Measurements from ENCODE around the gene ZBED5.

Gene ZBED5

GRCh38 chr11:10861799-10862198 lies 3.9 kb upstream of the ZBED5 start:
- H3K9me3 ChIP-seq (ENCODE audit: control insufficient read depth in 2 of 2, low read length in 2 of 2), result no peaks in the 10 kb centered on the region
- peaks cover 4 to 8% of the 10 kb centered on the region in 2 donors for H3K4me1 ChIP-seq (ENCODE audit: control insufficient read depth in 2 of 2, insufficient read depth in 2 of 2, low read length in 2 of 2)

GRCh38 chr11:10861047-10861446 lies 3.2 kb upstream of the ZBED5 start:
- H3K27ac ChIP-seq (ENCODE audit: low read depth in 2 of 2, low read length in 2 of 2), result no peak overlapping the region

More at GRCh38 chr11:10861799-10862198, 3.9 kb upstream of the ZBED5 start:
- Histone ChIP-seq H3K4me3 (ENCODE audit: low read length in 2 of 2) (no peak overlapping the region), H3K27me3 (ENCODE audit: control insufficient read depth in 2 of 2, insufficient read depth in 2 of 2, low read length in 2 of 2) (no peaks in the 10 kb centered on the region), H3K27ac (ENCODE audit: low read depth in 2 of 2, low read length in 2 of 2) (no peak overlapping the region), H3K36me3 (ENCODE audit: control insufficient read depth in 2 of 2, insufficient read depth in 2 of 2, low read length in 2 of 2) (no peaks in the 10 kb centered on the region), H3K9ac (ENCODE audit: low read depth in 1 of 2, low read length in 2 of 2) (no peak overlapping the region)

GRCh38 chr11:10858439-10859325 lies 829 bp upstream of the ZBED5 start:
- peak overlapping the region; percentile 99 for H3K27ac ChIP-seq (ENCODE audit: low read depth in 2 of 2, low read length in 2 of 2)
- peaks cover 16 to 18% of the 10 kb centered on the region in 2 donors for H3K36me3 ChIP-seq (ENCODE audit: control insufficient read depth in 2 of 2, insufficient read depth in 2 of 2, low read length in 2 of 2)
- peaks cover 8% of the 10 kb centered on the region in 2 donors for H3K4me1 ChIP-seq (ENCODE audit: control insufficient read depth in 2 of 2, insufficient read depth in 2 of 2, low read length in 2 of 2)
- H3K4me3 ChIP-seq (ENCODE audit: low read length in 2 of 2), result peak overlapping the region; percentile 83 to 91
- H3K9me3 ChIP-seq (ENCODE audit: control insufficient read depth in 2 of 2, low read length in 2 of 2), result no peaks in the 10 kb centered on the region
- H3K27me3 ChIP-seq (ENCODE audit: control insufficient read depth in 2 of 2, insufficient read depth in 2 of 2, low read length in 2 of 2), result no peaks in the 10 kb centered on the region
- H3K9ac ChIP-seq (ENCODE audit: low read depth in 1 of 2, low read length in 2 of 2), result peak overlapping the region; percentile 97 to 99

More at GRCh38 chr11:10861047-10861446, 3.2 kb upstream of the ZBED5 start:
- no peaks in the 10 kb centered on the region for H3K27me3 ChIP-seq (ENCODE audit: control insufficient read depth in 2 of 2, insufficient read depth in 2 of 2, low read length in 2 of 2)
- H3K36me3 ChIP-seq (ENCODE audit: control insufficient read depth in 2 of 2, insufficient read depth in 2 of 2, low read length in 2 of 2), result no peaks in the 10 kb centered on the region
- H3K9me3 ChIP-seq (ENCODE audit: control insufficient read depth in 2 of 2, low read length in 2 of 2), result no peaks in the 10 kb centered on the region
- no peak overlapping the region for H3K9ac ChIP-seq (ENCODE audit: low read depth in 1 of 2, low read length in 2 of 2)
- H3K4me3 ChIP-seq (ENCODE audit: low read length in 2 of 2), result no peak overlapping the region
- peaks cover 6 to 8% of the 10 kb centered on the region in 2 donors for H3K4me1 ChIP-seq (ENCODE audit: control insufficient read depth in 2 of 2, insufficient read depth in 2 of 2, low read length in 2 of 2)

GRCh38 chr11:10857459-10857708 lies 469 bp downstream of the ZBED5 start:
- Histone ChIP-seq H3K9ac (ENCODE audit: low read depth in 1 of 2, low read length in 2 of 2) (peak overlapping the region; percentile 96 to 97), H3K36me3 (ENCODE audit: control insufficient read depth in 2 of 2, insufficient read depth in 2 of 2, low read length in 2 of 2) (peaks cover 25 to 27% of the 10 kb centered on the region in 2 donors), H3K4me3 (ENCODE audit: low read length in 2 of 2) (peak overlapping the region; percentile 83 to 91), H3K4me1 (ENCODE audit: control insufficient read depth in 2 of 2, insufficient read depth in 2 of 2, low read length in 2 of 2) (peaks cover 8% of the 10 kb centered on the region in 2 donors), H3K9me3 (ENCODE audit: control insufficient read depth in 2 of 2, low read length in 2 of 2) (no peaks in the 10 kb centered on the region), H3K27me3 (ENCODE audit: control insufficient read depth in 2 of 2, insufficient read depth in 2 of 2, low read length in 2 of 2) (no peaks in the 10 kb centered on the region), H3K27ac (ENCODE audit: low read depth in 2 of 2, low read length in 2 of 2) (peak overlapping the region; percentile 99)

- Histone ChIP-seq H3K36me3 (ENCODE audit: control insufficient read depth in 2 of 2, insufficient read depth in 2 of 2, low read length in 2 of 2) (peaks cover 27 to 32% of the 10 kb centered on the region in 2 donors), H3K4me1 (ENCODE audit: control insufficient read depth in 2 of 2, insufficient read depth in 2 of 2, low read length in 2 of 2) (peaks cover 8% of the 10 kb centered on the region in 2 donors), H3K27me3 (ENCODE audit: control insufficient read depth in 2 of 2, insufficient read depth in 2 of 2, low read length in 2 of 2) (no peaks in the 10 kb centered on the region), H3K27ac (ENCODE audit: low read depth in 2 of 2, low read length in 2 of 2) (peak overlapping the region; percentile 99), H3K9ac (ENCODE audit: low read depth in 1 of 2, low read length in 2 of 2) (peak overlapping the region; percentile 96 to 97), H3K4me3 (ENCODE audit: low read length in 2 of 2) (peak overlapping the region; percentile 83 to 91), H3K9me3 (ENCODE audit: control insufficient read depth in 2 of 2, low read length in 2 of 2) (no peaks in the 10 kb centered on the region)
These were observed 979 bp downstream of the ZBED5 start for GRCh38 chr11:10856689-10857458.

GRCh38 chr11:10855295-10855694 lies 2.6 kb downstream of the ZBED5 start:
- Histone ChIP-seq H3K27me3 (ENCODE audit: control insufficient read depth in 2 of 2, insufficient read depth in 2 of 2, low read length in 2 of 2) (no peaks in the 10 kb centered on the region), H3K27ac (ENCODE audit: low read depth in 2 of 2, low read length in 2 of 2) (no peak overlapping the region), H3K9me3 (ENCODE audit: control insufficient read depth in 2 of 2, low read length in 2 of 2) (no peaks in the 10 kb centered on the region), H3K9ac (ENCODE audit: low read depth in 1 of 2, low read length in 2 of 2) (no peak overlapping the region), H3K4me3 (ENCODE audit: low read length in 2 of 2) (no peak overlapping the region), H3K4me1 (ENCODE audit: control insufficient read depth in 2 of 2, insufficient read depth in 2 of 2, low read length in 2 of 2) (peaks cover 8% of the 10 kb centered on the region in 2 donors), H3K36me3 (ENCODE audit: control insufficient read depth in 2 of 2, insufficient read depth in 2 of 2, low read length in 2 of 2) (peaks cover 27 to 32% of the 10 kb centered on the region in 2 donors)

- peaks cover 6 to 8% of the 10 kb centered on the region in 2 donors for H3K4me1 ChIP-seq (ENCODE audit: control insufficient read depth in 2 of 2, insufficient read depth in 2 of 2, low read length in 2 of 2)
- H3K9ac ChIP-seq (ENCODE audit: low read depth in 1 of 2, low read length in 2 of 2), result no peak overlapping the region
- H3K9me3 ChIP-seq (ENCODE audit: control insufficient read depth in 2 of 2, low read length in 2 of 2), result no peaks in the 10 kb centered on the region
- no peaks in the 10 kb centered on the region for H3K27me3 ChIP-seq (ENCODE audit: control insufficient read depth in 2 of 2, insufficient read depth in 2 of 2, low read length in 2 of 2)
- H3K36me3 ChIP-seq (ENCODE audit: control insufficient read depth in 2 of 2, insufficient read depth in 2 of 2, low read length in 2 of 2), result peaks cover 8 to 10% of the 10 kb centered on the region in 2 donors
- no peak overlapping the region for H3K27ac ChIP-seq (ENCODE audit: low read depth in 2 of 2, low read length in 2 of 2)
- H3K4me3 ChIP-seq (ENCODE audit: low read length in 2 of 2), result no peak overlapping the region
These were observed 9.6 kb downstream of the ZBED5 start for GRCh38 chr11:10847960-10848860.

- no peaks in the 10 kb centered on the region for H3K9me3 ChIP-seq (ENCODE audit: control insufficient read depth in 2 of 2, low read length in 2 of 2)
- H3K4me3 ChIP-seq (ENCODE audit: low read length in 2 of 2), result no peak overlapping the region
- peaks cover 6 to 10% of the 10 kb centered on the region in 2 donors for H3K4me1 ChIP-seq (ENCODE audit: control insufficient read depth in 2 of 2, insufficient read depth in 2 of 2, low read length in 2 of 2)
- no peaks in the 10 kb centered on the region for H3K27me3 ChIP-seq (ENCODE audit: control insufficient read depth in 2 of 2, insufficient read depth in 2 of 2, low read length in 2 of 2)
- no peaks in the 10 kb centered on the region for H3K36me3 ChIP-seq (ENCODE audit: control insufficient read depth in 2 of 2, insufficient read depth in 2 of 2, low read length in 2 of 2)
- H3K9ac ChIP-seq (ENCODE audit: low read depth in 1 of 2, low read length in 2 of 2), result no peak overlapping the region
- no peak overlapping the region for H3K27ac ChIP-seq (ENCODE audit: low read depth in 2 of 2, low read length in 2 of 2)
These were observed 11.2 kb downstream of the ZBED5 start for GRCh38 chr11:10846660-10847059.

GRCh38 chr11:10845589-10845988 lies 12.3 kb downstream of the ZBED5 start:
- Histone ChIP-seq H3K27me3 (ENCODE audit: control insufficient read depth in 2 of 2, insufficient read depth in 2 of 2, low read length in 2 of 2) (no peaks in the 10 kb centered on the region), H3K4me3 (ENCODE audit: low read length in 2 of 2) (no peak overlapping the region), H3K9ac (ENCODE audit: low read depth in 1 of 2, low read length in 2 of 2) (no peak overlapping the region), H3K36me3 (ENCODE audit: control insufficient read depth in 2 of 2, insufficient read depth in 2 of 2, low read length in 2 of 2) (no peaks in the 10 kb centered on the region), H3K4me1 (ENCODE audit: control insufficient read depth in 2 of 2, insufficient read depth in 2 of 2, low read length in 2 of 2) (peaks cover 6 to 10% of the 10 kb centered on the region in 2 donors), H3K9me3 (ENCODE audit: control insufficient read depth in 2 of 2, low read length in 2 of 2) (no peaks in the 10 kb centered on the region), H3K27ac (ENCODE audit: low read depth in 2 of 2, low read length in 2 of 2) (no peak overlapping the region)
